ENCODE data around the gene CELA2B.

DNA sequence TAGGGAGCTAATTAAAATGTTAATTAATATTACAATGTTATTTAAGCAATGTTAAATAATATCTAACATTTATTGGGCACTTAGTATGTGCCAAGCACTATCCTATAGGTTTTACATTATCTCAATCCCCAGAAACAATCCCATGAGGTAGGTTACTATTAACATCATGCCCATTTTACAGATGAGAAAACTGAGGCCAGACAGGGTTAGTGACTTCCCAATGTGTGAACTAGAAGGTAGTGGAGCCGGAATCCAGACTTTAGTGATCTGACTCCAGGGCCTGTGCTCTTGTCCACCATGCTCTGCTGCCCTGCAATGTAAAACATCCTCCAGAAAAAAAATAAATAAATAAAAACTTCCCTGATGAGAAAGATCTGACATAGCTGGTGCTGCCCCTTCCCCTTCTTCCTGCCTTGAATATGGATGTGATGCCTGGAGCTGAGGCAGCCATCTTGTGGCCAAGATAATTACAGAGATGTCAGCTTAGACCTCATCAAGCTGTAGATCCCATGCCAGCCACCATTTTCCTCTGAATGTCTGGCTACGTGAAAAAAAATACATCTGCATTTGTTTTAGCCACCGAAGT, 26.9 kb upstream of the CELA2B start:
- TF ChIP-seq, protein P1, sequence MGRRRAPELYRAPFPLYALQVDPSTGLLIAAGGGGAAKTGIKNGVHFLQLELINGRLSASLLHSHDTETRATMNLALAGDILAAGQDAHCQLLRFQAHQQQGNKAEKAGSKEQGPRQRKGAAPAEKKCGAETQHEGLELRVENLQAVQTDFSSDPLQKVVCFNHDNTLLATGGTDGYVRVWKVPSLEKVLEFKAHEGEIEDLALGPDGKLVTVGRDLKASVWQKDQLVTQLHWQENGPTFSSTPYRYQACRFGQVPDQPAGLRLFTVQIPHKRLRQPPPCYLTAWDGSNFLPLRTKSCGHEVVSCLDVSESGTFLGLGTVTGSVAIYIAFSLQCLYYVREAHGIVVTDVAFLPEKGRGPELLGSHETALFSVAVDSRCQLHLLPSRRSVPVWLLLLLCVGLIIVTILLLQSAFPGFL (CRISPR knock-in tag; IDR thresholded peaks at IDR 0.05; ENCODE audit: borderline replicate concordance): no peak
- no peak for TF ChIP-seq FOXP1 (CRISPR knock-in tag; IDR thresholded peaks at IDR 0.05; ENCODE audit: borderline replicate concordance)
- no peak for TF ChIP-seq ATF3 (CRISPR knock-in tag; conservative IDR thresholded peaks at IDR 0.05)
- TF ChIP-seq E2F5 (CRISPR knock-in tag; IDR thresholded peaks at IDR 0.05): no peak
- TF ChIP-seq, protein P2, sequence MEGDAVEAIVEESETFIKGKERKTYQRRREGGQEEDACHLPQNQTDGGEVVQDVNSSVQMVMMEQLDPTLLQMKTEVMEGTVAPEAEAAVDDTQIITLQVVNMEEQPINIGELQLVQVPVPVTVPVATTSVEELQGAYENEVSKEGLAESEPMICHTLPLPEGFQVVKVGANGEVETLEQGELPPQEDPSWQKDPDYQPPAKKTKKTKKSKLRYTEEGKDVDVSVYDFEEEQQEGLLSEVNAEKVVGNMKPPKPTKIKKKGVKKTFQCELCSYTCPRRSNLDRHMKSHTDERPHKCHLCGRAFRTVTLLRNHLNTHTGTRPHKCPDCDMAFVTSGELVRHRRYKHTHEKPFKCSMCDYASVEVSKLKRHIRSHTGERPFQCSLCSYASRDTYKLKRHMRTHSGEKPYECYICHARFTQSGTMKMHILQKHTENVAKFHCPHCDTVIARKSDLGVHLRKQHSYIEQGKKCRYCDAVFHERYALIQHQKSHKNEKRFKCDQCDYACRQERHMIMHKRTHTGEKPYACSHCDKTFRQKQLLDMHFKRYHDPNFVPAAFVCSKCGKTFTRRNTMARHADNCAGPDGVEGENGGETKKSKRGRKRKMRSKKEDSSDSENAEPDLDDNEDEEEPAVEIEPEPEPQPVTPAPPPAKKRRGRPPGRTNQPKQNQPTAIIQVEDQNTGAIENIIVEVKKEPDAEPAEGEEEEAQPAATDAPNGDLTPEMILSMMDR (IDR thresholded peaks at IDR 0.05): no peak
- TF ChIP-seq IRF2 (CRISPR knock-in tag; IDR thresholded peaks at IDR 0.05; ENCODE audit: borderline replicate concordance, low read depth): no peak
- TF ChIP-seq, protein P3, sequence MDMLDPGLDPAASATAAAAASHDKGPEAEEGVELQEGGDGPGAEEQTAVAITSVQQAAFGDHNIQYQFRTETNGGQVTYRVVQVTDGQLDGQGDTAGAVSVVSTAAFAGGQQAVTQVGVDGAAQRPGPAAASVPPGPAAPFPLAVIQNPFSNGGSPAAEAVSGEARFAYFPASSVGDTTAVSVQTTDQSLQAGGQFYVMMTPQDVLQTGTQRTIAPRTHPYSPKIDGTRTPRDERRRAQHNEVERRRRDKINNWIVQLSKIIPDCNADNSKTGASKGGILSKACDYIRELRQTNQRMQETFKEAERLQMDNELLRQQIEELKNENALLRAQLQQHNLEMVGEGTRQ (CRISPR knock-in tag; IDR thresholded peaks at IDR 0.05): no peak
- TF ChIP-seq SP1 (CRISPR knock-in tag; conservative IDR thresholded peaks at IDR 0.05): no peak

Data from WTC11 (cell line).